ENCODE results near the gene HNRNPCL4.
"Not testable (repeated sequence)": the region's sequence is repeated elsewhere in the genome, so short reads cannot be mapped to it uniquely, and the experiment has no call there.

Gene HNRNPCL4

DNA sequence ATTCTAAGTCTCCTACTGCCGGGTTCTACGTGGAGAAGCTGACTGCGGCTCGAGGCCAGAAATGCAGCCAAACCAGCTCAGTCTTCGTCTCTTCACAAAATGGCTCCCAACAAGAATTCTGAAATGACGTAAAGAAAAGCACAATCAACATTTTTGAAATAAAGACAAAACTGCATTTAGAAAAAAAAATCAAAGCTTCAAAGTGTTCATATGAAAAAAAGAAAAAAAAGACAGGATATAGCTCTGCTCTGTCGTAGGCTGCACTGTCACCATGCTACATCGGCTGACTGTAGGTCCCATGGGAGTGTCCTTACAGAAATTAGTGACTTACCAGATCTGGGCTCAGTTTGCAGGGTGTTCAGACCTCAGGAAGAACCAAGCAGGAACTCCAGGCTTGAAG lies at the start of gene HNRNPCL4:
Gene HNRNPCL4 (minus strand): TSS at position 101 of the 400 bp plus-strand sequence. CDS start 164 bp downstream, outside the sequence.
- H3K27me3 ChIP-seq (replicated peaks; ENCODE audit: control insufficient read depth, insufficient read depth, low read length); H3K4me3 ChIP-seq (replicated peaks; ENCODE audit: low read depth, low read length); DNase-seq (ENCODE audit: extremely low read depth, insufficient read length); H3K36me3 ChIP-seq (ENCODE audit: control insufficient read depth, insufficient read depth, low read length): not testable (repeated sequence)

- not testable (repeated sequence) for H3K36me3 ChIP-seq (ENCODE audit: control insufficient read depth, insufficient read depth, low read length); H3K27me3 ChIP-seq (replicated peaks; ENCODE audit: control insufficient read depth, insufficient read depth, low read length); DNase-seq (ENCODE audit: extremely low read depth, insufficient read length); H3K4me3 ChIP-seq (replicated peaks; ENCODE audit: low read depth, low read length)
Measured at GRCh38 chr1:13208712-13209111, 43.3 kb upstream of the HNRNPCL4 start.

DNA sequence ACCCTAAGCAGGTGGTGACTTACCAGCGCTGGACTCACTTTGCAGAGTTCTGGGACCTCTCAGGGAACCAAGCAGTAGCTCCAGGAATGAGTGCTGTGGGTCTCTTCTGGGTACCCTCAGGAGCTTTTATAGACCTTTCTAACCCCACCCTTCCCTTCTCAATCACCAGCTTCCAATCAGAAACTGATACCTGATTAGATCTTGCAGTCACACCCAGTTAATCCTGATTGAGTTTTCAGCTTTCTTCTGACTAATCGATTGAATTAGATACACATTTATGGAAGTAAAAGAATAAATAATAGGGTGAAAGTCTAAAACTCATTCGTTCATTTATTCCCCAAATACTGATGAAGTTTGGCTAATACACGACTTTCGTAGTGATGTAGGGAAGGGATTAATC lies 35.9 kb upstream of the HNRNPCL4 start, which contains the start of gene PRAMEF13:
Gene PRAMEF13 (minus strand): TSS at position 101 of the 400 bp plus-strand sequence. CDS start 1,820 bp downstream, outside the sequence.
- H3K27me3 ChIP-seq (replicated peaks; ENCODE audit: control insufficient read depth, insufficient read depth, low read length); H3K4me3 ChIP-seq (replicated peaks; ENCODE audit: low read depth, low read length); H3K36me3 ChIP-seq (ENCODE audit: control insufficient read depth, insufficient read depth, low read length); DNase-seq (ENCODE audit: extremely low read depth, insufficient read length): not testable (repeated sequence)

DNA sequence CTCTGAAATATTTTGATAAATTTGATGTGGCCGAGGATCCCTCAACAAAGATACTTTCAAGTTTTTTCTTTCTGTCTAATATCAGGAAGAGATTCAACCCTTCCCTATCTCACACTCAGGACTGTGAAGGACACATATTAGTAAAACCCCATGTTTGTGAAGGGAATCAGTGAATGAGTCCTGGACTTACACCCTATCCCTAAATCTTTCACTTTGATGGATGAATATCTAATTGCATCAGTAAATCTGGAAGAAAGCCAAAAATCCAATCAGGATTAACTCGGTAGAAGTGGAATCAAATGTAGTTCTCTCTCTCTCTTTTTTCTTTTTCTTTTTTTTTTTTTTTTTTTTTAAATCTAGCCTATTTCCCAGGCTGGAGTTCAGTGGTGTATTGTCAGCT lies 6.1 kb upstream of the HNRNPCL4 start, which contains the start of gene PRAMEF9:
Gene PRAMEF9 (plus strand): TSS at position 301 of the 400 bp plus-strand sequence. CDS start 3,433 bp downstream, outside the sequence.
- H3K4me3 ChIP-seq (replicated peaks; ENCODE audit: low read depth, low read length); H3K36me3 ChIP-seq (ENCODE audit: control insufficient read depth, insufficient read depth, low read length); DNase-seq (ENCODE audit: extremely low read depth, insufficient read length); H3K27me3 ChIP-seq (replicated peaks; ENCODE audit: control insufficient read depth, insufficient read depth, low read length): not testable (repeated sequence)

DNA sequence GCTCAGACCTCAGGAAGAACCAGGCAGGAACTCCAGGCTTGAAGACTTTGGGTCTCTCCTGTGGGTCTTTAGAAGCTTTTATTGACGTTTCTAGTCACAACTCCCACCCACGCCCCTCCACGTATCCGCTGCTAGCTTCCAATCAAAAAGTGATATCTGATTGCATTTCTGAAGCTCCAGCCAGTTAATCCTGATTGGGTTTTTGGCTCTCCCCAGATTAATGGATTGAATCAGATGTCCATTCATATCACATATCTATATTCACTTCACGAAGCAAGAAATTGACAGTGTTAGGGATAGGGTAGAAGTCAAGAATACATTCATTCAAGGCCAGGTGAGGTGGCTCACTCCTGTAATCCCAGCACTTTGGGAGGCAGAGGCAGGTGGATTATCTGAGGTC lies 9.5 kb downstream of the HNRNPCL4 start, which contains the start of gene PRAMEF26:
Gene PRAMEF26 (minus strand): TSS at position 101 of the 400 bp plus-strand sequence. CDS start 2,914 bp downstream, outside the sequence.
- not testable (repeated sequence) for H3K4me3 ChIP-seq (replicated peaks; ENCODE audit: low read depth, low read length); H3K36me3 ChIP-seq (ENCODE audit: control insufficient read depth, insufficient read depth, low read length); H3K27me3 ChIP-seq (replicated peaks; ENCODE audit: control insufficient read depth, insufficient read depth, low read length); DNase-seq (ENCODE audit: extremely low read depth, insufficient read length)

- not testable (repeated sequence) for H3K27me3 ChIP-seq (replicated peaks; ENCODE audit: control insufficient read depth, insufficient read depth, low read length); DNase-seq (ENCODE audit: extremely low read depth, insufficient read length); H3K36me3 ChIP-seq (ENCODE audit: control insufficient read depth, insufficient read depth, low read length); H3K4me3 ChIP-seq (replicated peaks; ENCODE audit: low read depth, low read length)
Measured at GRCh38 chr1:13116754-13117153, 48.7 kb downstream of the HNRNPCL4 start, which contains the start of gene HNRNPCL2. HNRNPCL2 (minus strand) TSS chr1:13116854; CDS start chr1:13116400, 454 bp downstream.

Data from GM06990 (cell line).